Stomach (tissue), 4 donors: Measurements from ENCODE around the gene RPGR.

ENCODE experiments used
- POLR2AphosphoS5 ChIP-seq, 3 donors: sonication (generic); formaldehyde crosslinking; IDR thresholded peaks; one replicate each; pipeline ENCODE4 v1.6.1; 2016; ENCODE audit warnings: antibody characterized with exemption in 3 of 3
- TF ChIP-seq, protein P1 (sequence below), 7 experiments: fragments of 450-650 bp in 4 of 7; fragments of 200-600 bp in 3 of 7; sonication (generic) in 3 of 7; IDR thresholded peaks; one replicate each; pipeline ENCODE4 v1.5.1; 2016 to 2019; ENCODE audit warnings: antibody characterized with exemption in 7 of 7, control low read depth in 2 of 7, mild to moderate bottlenecking in 1 of 7

GRCh38 chrX:38357747-38358673, 30.7 kb upstream of the RPGR start:
- no peak for TF ChIP-seq POLR2AphosphoS5 (IDR thresholded peaks at IDR 0.05)
- TF ChIP-seq, protein P1, sequence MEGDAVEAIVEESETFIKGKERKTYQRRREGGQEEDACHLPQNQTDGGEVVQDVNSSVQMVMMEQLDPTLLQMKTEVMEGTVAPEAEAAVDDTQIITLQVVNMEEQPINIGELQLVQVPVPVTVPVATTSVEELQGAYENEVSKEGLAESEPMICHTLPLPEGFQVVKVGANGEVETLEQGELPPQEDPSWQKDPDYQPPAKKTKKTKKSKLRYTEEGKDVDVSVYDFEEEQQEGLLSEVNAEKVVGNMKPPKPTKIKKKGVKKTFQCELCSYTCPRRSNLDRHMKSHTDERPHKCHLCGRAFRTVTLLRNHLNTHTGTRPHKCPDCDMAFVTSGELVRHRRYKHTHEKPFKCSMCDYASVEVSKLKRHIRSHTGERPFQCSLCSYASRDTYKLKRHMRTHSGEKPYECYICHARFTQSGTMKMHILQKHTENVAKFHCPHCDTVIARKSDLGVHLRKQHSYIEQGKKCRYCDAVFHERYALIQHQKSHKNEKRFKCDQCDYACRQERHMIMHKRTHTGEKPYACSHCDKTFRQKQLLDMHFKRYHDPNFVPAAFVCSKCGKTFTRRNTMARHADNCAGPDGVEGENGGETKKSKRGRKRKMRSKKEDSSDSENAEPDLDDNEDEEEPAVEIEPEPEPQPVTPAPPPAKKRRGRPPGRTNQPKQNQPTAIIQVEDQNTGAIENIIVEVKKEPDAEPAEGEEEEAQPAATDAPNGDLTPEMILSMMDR (IDR thresholded peaks at IDR 0.05): no peak
